Dendritic cell treated with granulocyte-macrophage colony-stimulating factor and Interleukin-4, amounts not matched to agents 40 ng/mL and 50 ng/mL, for 4 days (primary cell): ENCODE results near the gene STON2.

Experiments used
- H3K27ac Mint-ChIP-seq: one replicate; pipeline ENCODE4 v1.8.0; 2022; ENCODE audit warnings: mild to moderate bottlenecking, mixed read lengths
- H3K27me3 Mint-ChIP-seq: one replicate; pipeline ENCODE4 v1.8.0; 2022; ENCODE audit warnings: mild to moderate bottlenecking, mixed read lengths
- H3K36me3 Mint-ChIP-seq: one replicate; pipeline ENCODE4 v1.8.0; 2022; ENCODE audit warnings: low read depth, mixed read lengths
- H3K4me1 Mint-ChIP-seq: one replicate; pipeline ENCODE4 v1.8.0; 2022; ENCODE audit warnings: low read depth, mixed read lengths
- H3K4me3 Mint-ChIP-seq: one replicate; pipeline ENCODE4 v1.8.0; 2022; ENCODE audit warnings: mild to moderate bottlenecking, moderate library complexity, mixed read lengths
- H3K9me3 Mint-ChIP-seq: one replicate; pipeline ENCODE4 v1.8.0; 2022; ENCODE audit warnings: mixed read lengths
- intact Hi-C: fragments of 100-400 bp; cut with micrococcal nuclease; formaldehyde crosslinking; loops from one replicate; pipeline ENCODE4 v1.15.0; 2022

The STON2 gene

DNA sequence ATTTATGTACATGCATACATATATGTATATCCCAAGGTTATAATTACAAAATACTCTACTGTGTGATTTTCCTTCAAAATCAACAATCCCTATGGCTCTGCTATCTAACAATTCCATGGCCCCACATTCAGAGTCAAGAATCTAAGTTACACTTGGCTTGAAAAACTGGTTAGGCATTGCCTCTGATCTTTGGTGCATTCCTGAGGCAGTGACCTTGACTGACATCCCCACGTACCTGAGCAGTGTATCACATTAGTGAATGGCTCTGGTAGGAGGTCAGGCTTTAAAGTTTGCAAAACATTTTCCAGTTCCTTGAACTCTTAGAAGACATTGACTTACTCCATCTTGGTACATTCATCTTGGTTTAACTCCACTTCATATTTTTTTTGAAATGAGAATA lies 8.5 kb upstream of the STON2 start:
- Mint-ChIP-seq H3K4me3 (no peak overlapping the region), H3K27ac (no peak overlapping the region), H3K9me3 (no peaks in the 10 kb centered on the region), H3K27me3 (peaks cover 76% of the 10 kb centered on the region), H3K36me3 (peaks cover 47% of the 10 kb centered on the region), H3K4me1 (peaks cover 29% of the 10 kb centered on the region)
- intact Hi-C loops = no loop called here

DNA sequence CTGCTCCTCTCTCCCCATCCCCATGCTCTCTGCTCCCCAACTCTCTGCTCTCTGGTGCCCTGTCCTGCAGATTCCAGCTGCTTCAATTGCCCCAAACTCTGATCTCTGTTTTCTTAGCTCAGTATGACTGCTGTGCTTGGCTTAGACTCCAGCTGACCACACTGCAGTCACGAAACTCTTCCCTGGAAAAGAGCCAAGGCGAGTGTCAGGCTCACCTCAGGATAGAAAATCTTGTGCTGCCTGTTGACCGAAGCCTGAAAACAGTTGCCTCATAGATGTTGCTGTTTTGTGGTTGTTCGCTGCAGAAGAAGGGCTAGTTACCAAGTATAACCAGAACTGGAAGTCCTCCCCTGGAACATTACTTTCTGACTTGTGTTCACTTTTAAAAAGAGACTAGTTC lies 6.7 kb upstream of the STON2 start:
- Mint-ChIP-seq H3K4me1 (peaks cover 32% of the 10 kb centered on the region), H3K9me3 (no peaks in the 10 kb centered on the region), H3K4me3 (no peak overlapping the region), H3K36me3 (peaks cover 30% of the 10 kb centered on the region), H3K27ac (no peak overlapping the region), H3K27me3 (peaks cover 74% of the 10 kb centered on the region)
- intact Hi-C loops = no loop called here

DNA sequence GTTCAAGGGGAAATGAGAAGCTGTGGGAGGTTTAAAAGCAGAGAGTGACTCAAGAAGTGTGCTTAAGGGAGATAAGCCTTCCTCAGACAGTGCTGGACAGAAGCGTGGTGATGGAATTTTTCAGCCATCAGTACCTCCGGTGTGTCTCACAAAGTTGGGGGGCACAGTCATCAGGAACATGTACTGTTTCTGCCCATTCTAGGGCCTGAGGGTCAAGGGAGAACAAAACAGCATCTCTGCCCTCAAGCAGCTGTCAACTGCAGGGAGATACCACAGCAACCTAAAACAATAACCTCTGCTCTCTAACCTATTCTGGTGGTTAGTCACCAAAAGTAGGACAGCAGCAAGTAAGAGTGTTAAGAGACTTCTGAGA lies 2.0 kb upstream of the STON2 start:
- Mint-ChIP-seq H3K9me3 (no peaks in the 10 kb centered on the region), H3K27me3 (peaks cover 63% of the 10 kb centered on the region), H3K4me3 (no peak overlapping the region), H3K4me1 (peaks cover 48% of the 10 kb centered on the region), H3K27ac (peak overlapping the region; percentile 88), H3K36me3 (peaks cover 30% of the 10 kb centered on the region)
- intact Hi-C loops = loop anchor here (5.0 kb wide), 1 partner anchor 35 kb away; no protein-coding TSS in a partner anchor

DNA sequence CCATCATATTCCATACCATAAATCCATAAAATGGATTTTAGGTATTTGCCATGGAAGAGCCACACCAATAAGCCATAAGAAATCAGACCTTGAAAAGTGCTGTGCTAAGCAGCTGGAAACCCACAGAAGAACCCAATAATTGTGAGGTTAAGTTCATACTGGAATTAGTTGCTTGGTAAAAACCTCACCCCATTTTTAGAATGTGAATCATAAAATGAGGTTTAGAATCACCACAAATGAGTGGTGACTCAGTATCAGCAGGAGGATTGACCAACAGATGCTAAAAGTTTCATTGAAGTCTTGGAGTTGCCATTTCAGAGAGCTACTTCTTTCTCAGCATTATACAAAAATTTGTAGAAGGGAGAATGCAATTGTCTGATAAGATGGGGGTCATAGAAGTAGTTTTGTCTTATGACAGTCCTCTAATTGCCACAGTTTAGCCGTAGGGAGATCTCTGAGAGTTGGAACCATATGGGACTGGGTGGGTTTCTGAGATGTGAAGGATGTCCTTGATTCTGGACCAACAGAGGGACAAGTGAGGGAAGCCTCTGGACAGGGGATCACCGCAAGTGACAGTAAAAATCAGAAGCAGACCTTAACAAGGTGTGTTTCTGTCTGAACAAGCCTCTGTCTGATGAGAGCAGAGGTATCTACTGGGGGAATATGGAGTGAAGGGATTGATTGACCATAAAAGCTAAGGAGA lies 1.4 kb upstream of the STON2 start:
- Mint-ChIP-seq H3K4me3 (no peak overlapping the region), H3K36me3 (peaks cover 26% of the 10 kb centered on the region), H3K27ac (peak overlapping the region; percentile 88), H3K9me3 (no peaks in the 10 kb centered on the region), H3K27me3 (peaks cover 60% of the 10 kb centered on the region), H3K4me1 (peaks cover 43% of the 10 kb centered on the region)
- intact Hi-C loops = loop anchor here (2.0 to 5.0 kb wide), 2 partner anchors 21 to 36 kb away; no protein-coding TSS in a partner anchor

DNA sequence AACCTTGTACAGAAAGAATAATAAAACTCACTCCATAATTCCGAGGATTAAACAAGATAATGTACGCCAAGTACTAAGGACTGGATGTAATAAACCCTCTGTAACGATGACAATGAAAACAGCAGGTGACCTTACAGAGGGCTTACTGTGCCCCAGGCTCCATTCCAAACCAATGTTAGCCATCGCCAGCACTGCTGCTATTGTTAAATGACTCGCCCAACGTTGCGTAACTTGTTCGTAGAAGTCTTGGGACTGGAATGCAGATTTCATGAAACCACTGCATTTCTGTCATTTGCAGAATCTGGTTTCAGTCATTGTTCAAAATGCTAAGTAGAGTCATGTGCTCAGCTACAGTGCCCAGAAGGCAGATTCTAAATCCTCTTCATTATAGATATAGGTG lies 728 bp upstream of the STON2 start:
- Mint-ChIP-seq H3K9me3 (no peaks in the 10 kb centered on the region), H3K4me3 (no peak overlapping the region), H3K27ac (peak overlapping the region; percentile 88), H3K4me1 (peaks cover 47% of the 10 kb centered on the region), H3K36me3 (peaks cover 29% of the 10 kb centered on the region), H3K27me3 (peaks cover 60% of the 10 kb centered on the region)
- intact Hi-C loops = loop anchor here (2.0 to 5.0 kb wide), 2 partner anchors 22 to 36 kb away; no protein-coding TSS in a partner anchor

DNA sequence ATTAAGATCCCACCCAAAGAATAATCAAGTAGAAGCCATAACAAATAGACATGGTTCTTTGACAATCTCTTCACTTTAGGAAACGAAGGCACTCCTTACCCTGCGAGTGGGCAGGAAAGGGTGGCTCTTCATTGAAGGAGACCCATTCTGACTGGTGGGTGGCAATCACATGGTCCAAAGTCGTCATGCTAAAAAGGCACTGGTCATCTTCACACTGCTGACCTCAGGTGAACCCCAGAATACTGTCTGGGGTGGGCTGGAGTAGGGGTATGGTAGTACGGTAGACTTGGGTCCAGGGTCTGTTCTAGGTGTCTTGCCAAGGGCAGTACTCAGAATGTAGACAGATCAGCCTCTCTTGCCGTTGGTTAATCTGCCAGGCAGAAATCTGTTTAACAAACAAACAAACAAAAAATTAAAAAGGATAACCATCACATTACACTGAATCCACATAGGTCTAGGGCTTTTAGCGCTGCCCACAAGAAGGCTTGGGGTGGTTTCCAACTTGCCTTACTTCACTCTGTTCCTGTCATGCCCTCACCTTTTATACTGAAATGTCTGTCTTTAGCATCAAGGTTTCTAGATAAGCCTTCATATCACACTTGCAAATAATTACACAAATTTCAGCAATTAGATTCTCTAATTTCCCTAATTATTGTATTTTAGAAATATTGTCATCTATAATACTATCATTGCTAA lies 1.8 kb downstream of the STON2 start:
- H3K4me3 Mint-ChIP-seq = no peak overlapping the region
- intact Hi-C loops = no loop called here
- H3K27ac Mint-ChIP-seq = no peak overlapping the region

DNA sequence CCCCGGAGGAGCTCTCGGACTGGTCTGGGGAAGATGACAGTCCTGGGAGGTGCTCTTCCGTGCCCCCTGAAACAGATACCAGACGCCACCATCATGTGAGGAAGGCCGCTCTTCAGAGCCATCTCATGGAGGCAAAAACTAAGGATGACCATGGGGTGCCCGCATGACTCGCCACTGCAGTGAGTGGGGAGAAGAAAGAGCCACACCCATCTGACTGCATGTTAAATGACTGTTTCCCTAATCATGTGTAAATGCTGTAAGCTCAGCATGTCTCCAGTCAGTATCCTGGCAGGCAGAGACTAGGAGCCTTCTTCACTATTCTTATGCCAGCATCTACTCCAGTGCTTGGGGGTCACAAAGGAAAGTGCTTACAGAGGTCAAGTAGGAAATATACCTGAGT lies 4.0 kb downstream of the STON2 start:
- peaks cover 33% of the 10 kb centered on the region for H3K4me1 Mint-ChIP-seq
- intact Hi-C loops = no loop called here
- no peaks in the 10 kb centered on the region for H3K9me3 Mint-ChIP-seq
- no peak overlapping the region for H3K4me3 Mint-ChIP-seq
- H3K27ac Mint-ChIP-seq = peak overlapping the region; percentile 14
- H3K36me3 Mint-ChIP-seq = peaks cover 43% of the 10 kb centered on the region
- H3K27me3 Mint-ChIP-seq = peaks cover 65% of the 10 kb centered on the region

More for the DNA sequence above, 1.8 kb downstream of the STON2 start:
- H3K4me1 Mint-ChIP-seq = peaks cover 42% of the 10 kb centered on the region
- H3K9me3 Mint-ChIP-seq = no peaks in the 10 kb centered on the region
- peaks cover 58% of the 10 kb centered on the region for H3K27me3 Mint-ChIP-seq
- H3K36me3 Mint-ChIP-seq = peaks cover 32% of the 10 kb centered on the region

DNA sequence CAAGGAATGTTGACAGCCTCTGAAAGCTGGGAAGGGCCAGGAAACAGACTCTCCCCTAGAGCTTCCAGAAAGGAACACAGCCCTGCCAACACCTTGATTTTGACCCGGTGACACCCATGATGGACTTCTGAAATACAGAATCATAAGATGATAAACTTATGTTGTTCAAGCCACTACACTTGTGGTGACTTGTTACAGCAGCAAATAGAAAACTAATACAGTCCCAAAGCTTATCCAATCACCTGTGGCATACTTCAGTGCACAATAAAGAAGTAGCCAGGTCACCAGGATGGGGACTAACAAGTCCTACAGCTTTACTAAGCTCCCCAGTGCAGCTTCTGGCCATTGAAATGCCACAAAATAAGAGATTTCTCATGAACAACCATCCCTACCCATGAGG lies 5.4 kb downstream of the STON2 start:
- peaks cover 68% of the 10 kb centered on the region for H3K27me3 Mint-ChIP-seq
- H3K36me3 Mint-ChIP-seq = peaks cover 43% of the 10 kb centered on the region
- H3K27ac Mint-ChIP-seq = no peak overlapping the region
- H3K9me3 Mint-ChIP-seq = no peaks in the 10 kb centered on the region
- intact Hi-C loops = no loop called here
- H3K4me3 Mint-ChIP-seq = no peak overlapping the region
- peaks cover 23% of the 10 kb centered on the region for H3K4me1 Mint-ChIP-seq

DNA sequence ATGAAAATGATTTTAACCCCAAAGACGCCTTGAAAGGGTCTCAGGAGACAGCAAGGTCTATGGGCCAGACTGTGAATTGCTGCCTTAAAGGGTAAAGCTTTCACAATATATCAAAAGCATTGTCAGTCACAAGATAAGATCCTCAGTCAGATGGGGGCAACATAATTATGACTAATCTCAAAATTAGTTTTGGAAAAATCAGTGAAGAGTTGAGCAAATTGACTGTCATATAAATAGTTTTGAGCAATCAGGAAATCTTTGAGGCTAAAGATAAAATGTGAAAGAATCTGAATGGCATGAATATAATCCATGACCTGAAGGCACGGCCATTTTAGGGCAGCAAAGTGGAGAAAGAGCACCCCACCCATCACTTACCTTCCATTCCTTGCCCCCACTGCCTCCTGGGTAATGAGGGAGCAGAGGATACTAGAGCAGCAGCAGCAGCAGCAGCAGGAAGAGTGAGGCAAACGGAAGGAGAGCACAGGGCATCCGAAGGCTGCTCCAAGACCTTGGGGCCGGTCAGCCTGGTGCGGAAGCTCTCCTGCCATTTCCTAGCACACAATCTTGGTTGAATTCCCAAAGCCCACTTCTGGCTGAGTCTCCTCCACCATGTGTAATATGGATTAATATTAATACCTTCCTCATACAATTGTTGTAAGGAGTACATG lies 7.0 kb downstream of the STON2 start:
- intact Hi-C loops = no loop called here
- H3K27me3 Mint-ChIP-seq = peaks cover 74% of the 10 kb centered on the region
- no peaks in the 10 kb centered on the region for H3K9me3 Mint-ChIP-seq
- H3K27ac Mint-ChIP-seq = no peak overlapping the region
- H3K4me1 Mint-ChIP-seq = peaks cover 27% of the 10 kb centered on the region
- H3K36me3 Mint-ChIP-seq = peaks cover 47% of the 10 kb centered on the region
- H3K4me3 Mint-ChIP-seq = no peak overlapping the region

DNA sequence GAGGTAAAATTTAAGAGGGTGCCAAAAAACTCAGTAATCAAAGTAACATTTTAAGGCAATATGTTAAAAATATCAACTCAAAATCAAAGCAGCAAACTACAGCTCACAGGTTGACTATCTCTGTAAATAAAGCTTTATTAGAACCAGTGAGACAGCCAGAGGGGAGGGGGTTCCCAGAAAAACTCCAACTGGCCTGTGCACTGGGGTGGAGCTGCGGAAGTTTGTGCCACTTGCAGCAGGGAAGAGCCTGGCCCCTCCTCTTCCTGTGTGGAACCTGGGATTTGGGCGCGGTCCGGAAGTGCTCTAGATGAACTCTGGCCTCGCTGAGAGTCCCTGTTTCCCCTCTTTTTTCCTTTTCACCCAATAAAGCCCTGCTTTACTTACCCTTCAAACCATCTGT lies 8.1 kb downstream of the STON2 start:
- Mint-ChIP-seq H3K27ac (no peak overlapping the region), H3K36me3 (peaks cover 38% of the 10 kb centered on the region), H3K4me1 (peaks cover 27% of the 10 kb centered on the region), H3K9me3 (no peaks in the 10 kb centered on the region), H3K27me3 (peaks cover 70% of the 10 kb centered on the region), H3K4me3 (no peak overlapping the region)
- intact Hi-C loops = no loop called here

DNA sequence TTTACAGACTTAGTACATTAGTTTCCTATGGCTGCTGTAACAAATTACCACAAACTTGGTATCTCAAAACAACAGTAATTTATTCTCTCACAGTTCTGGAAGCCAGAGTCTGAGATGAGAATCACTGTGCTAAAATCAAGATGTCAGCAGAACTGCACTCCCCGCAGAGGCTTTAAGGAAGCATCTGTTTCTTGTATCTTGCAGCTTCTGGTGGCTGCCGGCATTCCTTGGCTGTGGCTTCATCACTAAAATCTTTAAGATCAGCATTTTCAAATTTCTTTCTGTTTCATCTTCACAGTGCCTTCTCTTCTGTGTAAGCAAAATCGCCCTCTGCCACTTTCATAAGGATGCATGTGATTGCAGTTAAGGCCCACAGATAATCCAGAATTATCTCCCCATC lies 9.4 kb downstream of the STON2 start:
- Mint-ChIP-seq H3K4me3 (no peak overlapping the region), H3K4me1 (peaks cover 21% of the 10 kb centered on the region)

DNA sequence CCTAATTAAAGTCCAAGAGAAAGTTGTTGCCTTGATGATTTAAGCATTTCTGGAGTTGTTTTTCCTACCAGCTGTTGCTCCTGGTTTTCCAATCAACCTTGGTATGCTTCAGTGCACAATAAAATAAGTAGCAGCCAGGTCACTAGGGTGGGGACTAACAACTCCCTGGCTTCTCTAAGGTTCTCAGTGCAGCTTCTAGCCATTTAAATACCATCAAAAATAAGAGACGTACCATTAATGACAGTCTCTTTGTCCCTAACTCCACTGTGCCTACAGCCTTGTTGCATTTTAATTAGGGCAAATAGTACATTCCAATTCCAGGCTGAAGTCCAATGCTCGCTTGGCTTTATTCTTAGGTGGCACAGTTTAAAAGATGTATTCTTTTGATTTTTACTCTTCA lies 11.8 kb downstream of the STON2 start:
- intact Hi-C loops = loop anchor here (10.0 kb wide), 1 partner anchor 46 kb away; no protein-coding TSS in a partner anchor
- Mint-ChIP-seq H3K27ac (no peak overlapping the region), H3K4me1 (peaks cover 20% of the 10 kb centered on the region), H3K27me3 (peaks cover 58% of the 10 kb centered on the region), H3K9me3 (no peaks in the 10 kb centered on the region), H3K4me3 (no peak overlapping the region), H3K36me3 (peaks cover 29% of the 10 kb centered on the region)

More for the DNA sequence above, 9.4 kb downstream of the STON2 start:
- H3K9me3 Mint-ChIP-seq = no peaks in the 10 kb centered on the region
- intact Hi-C loops = no loop called here
- no peak overlapping the region for H3K27ac Mint-ChIP-seq
- peaks cover 68% of the 10 kb centered on the region for H3K27me3 Mint-ChIP-seq
- peaks cover 40% of the 10 kb centered on the region for H3K36me3 Mint-ChIP-seq

DNA sequence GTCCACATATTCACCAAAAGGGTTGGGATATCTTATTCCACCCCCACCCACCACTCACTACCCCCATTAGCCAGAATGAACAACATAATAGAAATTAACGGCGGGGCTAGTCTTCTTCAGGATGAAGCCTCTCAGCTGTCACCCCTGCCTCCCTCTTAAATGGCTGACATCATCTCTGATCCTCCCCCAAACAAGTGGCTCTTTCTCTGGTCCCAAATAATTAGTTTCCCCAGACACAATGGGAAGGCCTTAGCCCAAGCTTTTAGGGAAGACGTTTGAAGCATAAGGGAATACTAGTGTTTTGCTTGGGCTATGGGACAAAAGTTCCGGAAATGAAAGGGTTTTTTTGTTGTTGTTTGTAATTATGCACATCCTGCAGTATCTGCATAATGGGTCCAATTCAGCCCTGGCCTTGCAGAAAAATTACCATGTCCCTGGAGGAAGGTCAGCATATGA lies 13.8 kb downstream of the STON2 start:
- peaks cover 13% of the 10 kb centered on the region for H3K4me1 Mint-ChIP-seq
- no peak overlapping the region for H3K4me3 Mint-ChIP-seq
- no peaks in the 10 kb centered on the region for H3K9me3 Mint-ChIP-seq
- H3K36me3 Mint-ChIP-seq = peaks cover 19% of the 10 kb centered on the region
- intact Hi-C loops = loop anchor here (10.0 kb wide), 1 partner anchor 48 kb away; no protein-coding TSS in a partner anchor
- peaks cover 47% of the 10 kb centered on the region for H3K27me3 Mint-ChIP-seq
- no peak overlapping the region for H3K27ac Mint-ChIP-seq

DNA sequence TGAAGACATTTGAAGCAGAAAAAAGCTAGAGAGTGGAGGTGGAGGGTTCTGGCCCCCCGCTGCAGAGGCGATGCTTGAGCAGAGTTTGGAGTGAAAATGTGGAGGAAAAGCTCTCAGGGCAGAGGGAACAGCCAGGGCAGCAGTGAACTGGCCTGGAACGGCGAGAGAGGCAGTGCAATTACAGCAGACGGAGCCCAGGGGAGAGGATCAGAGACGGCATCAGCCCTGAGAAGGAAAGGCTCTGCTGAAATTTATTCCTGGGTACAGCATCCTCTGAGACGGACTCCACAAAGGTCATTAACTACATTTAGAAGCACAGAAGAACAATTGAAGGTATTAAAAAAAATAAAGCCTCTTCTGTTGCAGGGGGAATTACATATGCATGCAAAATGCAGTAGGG lies 14.2 kb downstream of the STON2 start:
- intact Hi-C loops = loop anchor here (10.0 kb wide), 1 partner anchor 49 kb away; no protein-coding TSS in a partner anchor
- Mint-ChIP-seq H3K9me3 (no peaks in the 10 kb centered on the region), H3K4me3 (no peak overlapping the region), H3K36me3 (peaks cover 19% of the 10 kb centered on the region), H3K27ac (no peak overlapping the region), H3K27me3 (peaks cover 42% of the 10 kb centered on the region), H3K4me1 (peaks cover 8% of the 10 kb centered on the region)
